ENCODE measurements around the gene GAS7.

GAS7 gene

DNA sequence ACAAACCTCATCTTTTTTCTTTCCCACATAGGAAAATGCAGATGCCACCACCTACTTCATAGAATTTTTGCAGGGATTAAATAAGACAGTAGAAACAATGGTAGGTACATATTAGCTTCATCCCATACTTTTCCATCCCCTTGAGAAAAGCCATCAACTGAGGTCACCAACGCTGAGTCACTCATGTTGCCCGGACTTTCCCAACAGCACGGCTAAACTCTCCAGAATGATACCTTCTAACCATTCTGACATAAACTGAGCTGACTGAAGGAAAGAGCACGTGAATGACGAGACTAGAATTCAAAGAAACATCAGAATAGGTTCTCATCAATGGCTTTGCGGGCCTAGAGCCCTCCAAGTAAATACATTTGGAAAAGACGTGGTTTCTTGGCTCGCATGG lies 147.3 kb downstream of the GAS7 start:
- no peak for DNase-seq (ENCODE audit: low read depth)
- H3K4me3 ChIP-seq (replicated peaks; ENCODE audit: low read depth, low read length) = no peak overlapping the region
- TF ChIP-seq, protein P1, sequence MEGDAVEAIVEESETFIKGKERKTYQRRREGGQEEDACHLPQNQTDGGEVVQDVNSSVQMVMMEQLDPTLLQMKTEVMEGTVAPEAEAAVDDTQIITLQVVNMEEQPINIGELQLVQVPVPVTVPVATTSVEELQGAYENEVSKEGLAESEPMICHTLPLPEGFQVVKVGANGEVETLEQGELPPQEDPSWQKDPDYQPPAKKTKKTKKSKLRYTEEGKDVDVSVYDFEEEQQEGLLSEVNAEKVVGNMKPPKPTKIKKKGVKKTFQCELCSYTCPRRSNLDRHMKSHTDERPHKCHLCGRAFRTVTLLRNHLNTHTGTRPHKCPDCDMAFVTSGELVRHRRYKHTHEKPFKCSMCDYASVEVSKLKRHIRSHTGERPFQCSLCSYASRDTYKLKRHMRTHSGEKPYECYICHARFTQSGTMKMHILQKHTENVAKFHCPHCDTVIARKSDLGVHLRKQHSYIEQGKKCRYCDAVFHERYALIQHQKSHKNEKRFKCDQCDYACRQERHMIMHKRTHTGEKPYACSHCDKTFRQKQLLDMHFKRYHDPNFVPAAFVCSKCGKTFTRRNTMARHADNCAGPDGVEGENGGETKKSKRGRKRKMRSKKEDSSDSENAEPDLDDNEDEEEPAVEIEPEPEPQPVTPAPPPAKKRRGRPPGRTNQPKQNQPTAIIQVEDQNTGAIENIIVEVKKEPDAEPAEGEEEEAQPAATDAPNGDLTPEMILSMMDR (IDR thresholded peaks at IDR 0.05; ENCODE audit: low read length, missing control alignments) = no peak

DNA sequence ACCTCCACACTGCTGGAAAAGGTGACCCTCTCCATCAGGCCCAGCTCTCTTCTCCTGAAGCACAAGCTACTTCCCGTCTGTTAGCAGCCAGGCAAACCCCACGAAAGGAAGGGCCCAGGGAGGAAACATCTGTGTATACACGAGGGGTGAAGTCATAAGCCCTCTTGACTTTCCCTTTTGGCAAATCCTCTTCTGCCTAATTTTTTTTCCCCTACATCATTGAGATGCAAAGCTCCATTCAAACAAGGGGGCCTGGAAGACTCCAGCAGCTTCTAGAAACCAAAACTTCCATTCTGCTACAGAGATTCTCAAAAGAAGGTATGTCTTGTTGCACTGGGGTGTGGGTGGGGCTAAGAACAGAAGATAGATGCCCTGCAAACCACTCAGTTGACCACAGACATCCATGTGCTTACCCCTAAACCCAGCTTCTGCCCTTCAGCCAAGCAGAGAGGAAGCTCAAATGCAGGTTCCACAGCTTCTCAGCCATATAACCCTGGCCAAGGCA lies 147.8 kb downstream of the GAS7 start:
- peak; percentile 22 for DNase-seq (ENCODE audit: low read depth)

GRCh38 chr17:10048629-10049350 lies 149.6 kb downstream of the GAS7 start:
- H3K4me3 ChIP-seq (replicated peaks; ENCODE audit: low read depth, low read length) = no peak overlapping the region
- DNase-seq (ENCODE audit: low read depth) = no peak
- TF ChIP-seq, protein P1 (IDR thresholded peaks at IDR 0.05; ENCODE audit: low read length, missing control alignments) = no peak

More for the DNA sequence above, 147.8 kb downstream of the GAS7 start:
- no peak overlapping the region for H3K4me3 ChIP-seq (replicated peaks; ENCODE audit: low read depth, low read length)
- TF ChIP-seq, protein P1 (IDR thresholded peaks at IDR 0.05; ENCODE audit: low read length, missing control alignments) = no peak

- no peak for DNase-seq (ENCODE audit: low read depth)
- TF ChIP-seq, protein P1 (IDR thresholded peaks at IDR 0.05; ENCODE audit: low read length, missing control alignments) = no peak
- H3K4me3 ChIP-seq (replicated peaks; ENCODE audit: low read depth, low read length) = no peak overlapping the region
These were observed 151.3 kb downstream of the GAS7 start for GRCh38 chr17:10046786-10047785.

GRCh38 chr17:10045871-10046658 lies 152.3 kb downstream of the GAS7 start:
- H3K4me3 ChIP-seq (replicated peaks; ENCODE audit: low read depth, low read length) = no peak overlapping the region
- DNase-seq (ENCODE audit: low read depth) = no peak
- TF ChIP-seq, protein P1 (IDR thresholded peaks at IDR 0.05; ENCODE audit: low read length, missing control alignments) = no peak

DNA sequence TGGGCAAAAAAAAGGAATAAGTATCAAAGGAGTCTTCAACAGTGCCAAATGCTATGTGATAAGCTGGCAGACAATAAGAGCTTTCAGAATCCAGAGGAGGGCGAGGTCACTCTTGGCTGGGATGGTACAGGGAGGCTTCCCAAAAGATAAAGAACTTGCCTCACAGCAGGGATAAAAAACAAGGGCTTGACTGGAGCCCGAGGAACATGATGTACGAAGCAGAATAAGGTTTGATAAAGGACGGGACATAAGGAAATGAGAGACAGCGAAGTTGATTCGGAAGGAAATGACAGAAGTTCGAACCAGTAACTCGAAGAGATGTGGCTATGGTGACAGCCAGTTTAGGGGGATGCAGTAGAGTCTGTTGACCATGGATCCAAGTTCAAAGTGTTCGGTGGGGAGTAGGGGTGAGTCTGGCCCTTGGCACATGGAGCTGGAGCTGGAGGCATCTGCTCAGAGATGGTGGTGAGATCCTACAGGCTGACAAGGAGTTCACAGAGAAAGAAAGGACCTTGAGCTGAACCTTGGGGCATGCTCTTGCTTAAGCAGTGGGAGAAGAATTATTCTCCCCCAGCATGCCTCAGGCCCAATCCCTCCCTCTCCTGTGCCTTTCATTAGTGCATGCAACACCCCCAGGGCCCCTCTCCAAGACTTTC lies 155.7 kb downstream of the GAS7 start:
- H3K4me3 ChIP-seq (replicated peaks; ENCODE audit: low read depth, low read length) = no peak overlapping the region
- TF ChIP-seq, protein P1 (IDR thresholded peaks at IDR 0.05; ENCODE audit: low read length, missing control alignments) = no peak
- DNase-seq (ENCODE audit: low read depth) = peak; percentile 44

Data from fibroblast of pulmonary artery (primary cell).